Pancreas (tissue), 10 donors: Measurements from ENCODE around the gene ZDHHC19. TPM values are rescaled to one million over a fixed set of nuclear protein-coding genes. Genes with fewer than 3 reads are reported as not detected.
A peak's percentile ranks its signal among the peaks of the same experiment; 100 is the strongest.

Experiments
- ATAC-seq, 4 donors: fragments of 200-7000 bp; cut with Tn5 transposase; one replicate each; pipeline versions ENCODE4 v1.8.0 to v1.9.1; 2020; ENCODE audit warnings: mild to moderate bottlenecking in 4 of 4, moderate library complexity in 4 of 4
- DNase-seq, 6 donors: peaks; one replicate each; pipeline ENCODE4 v3.0.0-alpha.2; 2020
- FAIRE-seq: peaks from 2 replicates; lab custom pipeline; 2012; peaks lifted over from hg19 to GRCh38; lab: Jason Lieb, UNC
- H3K27ac ChIP-seq, 4 donors: fragments of 200-600 bp; sonication (generic); 1 replicate in 3 of 4; 2 replicates in 1 of 4; pipeline versions ENCODE4 v1.5.0 to v1.8.0; 2020
- H3K27me3 ChIP-seq, 4 donors: fragments of 200-600 bp; one replicate each; pipeline ENCODE4 v1.8.0; 2021
- H3K36me3 ChIP-seq, 3 donors: fragments of 200-600 bp; sonication (generic) in 1 of 3; one replicate each; pipeline versions ENCODE4 v1.5.0 to v1.8.0; 2020 to 2021
- H3K4me1 ChIP-seq, 3 donors: fragments of 200-600 bp; one replicate each; pipeline ENCODE4 v1.8.0; 2021
- H3K4me3 ChIP-seq, 4 donors: fragments of 200-600 bp; sonication (generic) in 2 of 4; one replicate each; pipeline versions ENCODE4 v1.5.0 to v1.8.0; 2020 to 2021
- H3K9me3 ChIP-seq, 4 donors: fragments of 200-600 bp; one replicate each; pipeline ENCODE4 v1.8.0; 2021
- CTCF ChIP-seq, 4 donors: fragments of 200-600 bp; sonication (generic) in 3 of 4; IDR thresholded peaks; one replicate each; pipeline versions ENCODE4 v1.5.0 to v1.8.0; 2021; ENCODE audit warnings: antibody characterized with exemption in 4 of 4
- WGBS, 2 donors: extraction: QIAGEN DNeasy Blood & Tissue Kit; methylation state at CpG; one replicate each; pipeline ENCODE4 v1.1.7; 2013; 5-methylcytosine and 5-hydroxymethylcytosine counted together
- intact Hi-C, 3 donors: fragments of 100-400 bp; cut with DNase I; formaldehyde crosslinking; loops; one replicate each; pipeline versions ENCODE4 v1.11.1 to v1.14.2; 2022
- polyA plus RNA-seq, 2 donors: library from polyadenylated mRNA; stranded (reverse); fragments of 200-250 nt; gene quantifications; one replicate each; pipeline ENCODE4 v1.2.3, GENCODE V29; 2013
- total RNA-seq, 6 donors: library from RNA; stranded (reverse); fragmentation: NEBNext Ultra II Directional in 4 of 6; extraction: Animal tissue kit (Norgen Biotek cat#: 25700) in 4 of 6; gene quantifications; one replicate each; pipeline versions ENCODE4 v1.2.1 to v1.2.4, GENCODE V29; 2021 to 2023
- donor health status: healthy with polysubstance abuse.
- donor health status: DM: no; HTN: no; CAD: no; lungs with moderate emphysema.
- donor health status: DM: no; HTN: no; CAD: no.
- donor health status: control.
- donor health status: control.
- donor health status: Bipolar disorder and iron deficiency.
- donor health status: DM: yes; HTN: yes; CAD: no.
- donor health status: DM: no; HTN: no; CAD: no.
- donor health status: DM: no; HTN: no; CAD: no.
- donor health status: DM: yes; HTN: yes; CAD: no.

Gene ZDHHC19
- total and polyA plus RNA-seq, 8 donors = 0.17 to 0.21 TPM; not detected in 6

- intact Hi-C loops = no loop called here
- Histone ChIP-seq H3K4me1 (no peaks in the 10 kb centered on the region), H3K36me3 (no peaks in the 10 kb centered on the region), H3K4me3 (no peak overlapping the region), H3K27ac (no peak overlapping the region), H3K27me3 (no peaks in the 10 kb centered on the region), H3K9me3 (no peaks in the 10 kb centered on the region)
- FAIRE-seq (no peak), DNase-seq (no peak), ATAC-seq (no peak)
- WGBS, 2 donors = 88 to 89% methylated on average over 8 of the region's 8 CpGs
- no peak for TF ChIP-seq CTCF (IDR thresholded peaks at IDR 0.05)
Measured at GRCh38 chr3:196232882-196233251, 21.7 kb upstream of the ZDHHC19 start.

GRCh38 chr3:196232154-196232881 is 21.1 kb upstream of the ZDHHC19 start:
- no peaks in the 10 kb centered on the region for H3K9me3 ChIP-seq
- H3K36me3 ChIP-seq = no peaks in the 10 kb centered on the region
- WGBS, 2 donors = 90 to 97% methylated on average over 12 of the region's 12 CpGs
- FAIRE-seq (no peak), DNase-seq (no peak), ATAC-seq (peak in 2 of 4 donors; percentile 27 to 39)
- no peak overlapping the region for H3K4me3 ChIP-seq
- no peak overlapping the region for H3K27ac ChIP-seq
- H3K27me3 ChIP-seq = no peaks in the 10 kb centered on the region
- TF ChIP-seq CTCF (IDR thresholded peaks at IDR 0.05) = no peak
- intact Hi-C loops = no loop called here
- H3K4me1 ChIP-seq = no peaks in the 10 kb centered on the region

DNA sequence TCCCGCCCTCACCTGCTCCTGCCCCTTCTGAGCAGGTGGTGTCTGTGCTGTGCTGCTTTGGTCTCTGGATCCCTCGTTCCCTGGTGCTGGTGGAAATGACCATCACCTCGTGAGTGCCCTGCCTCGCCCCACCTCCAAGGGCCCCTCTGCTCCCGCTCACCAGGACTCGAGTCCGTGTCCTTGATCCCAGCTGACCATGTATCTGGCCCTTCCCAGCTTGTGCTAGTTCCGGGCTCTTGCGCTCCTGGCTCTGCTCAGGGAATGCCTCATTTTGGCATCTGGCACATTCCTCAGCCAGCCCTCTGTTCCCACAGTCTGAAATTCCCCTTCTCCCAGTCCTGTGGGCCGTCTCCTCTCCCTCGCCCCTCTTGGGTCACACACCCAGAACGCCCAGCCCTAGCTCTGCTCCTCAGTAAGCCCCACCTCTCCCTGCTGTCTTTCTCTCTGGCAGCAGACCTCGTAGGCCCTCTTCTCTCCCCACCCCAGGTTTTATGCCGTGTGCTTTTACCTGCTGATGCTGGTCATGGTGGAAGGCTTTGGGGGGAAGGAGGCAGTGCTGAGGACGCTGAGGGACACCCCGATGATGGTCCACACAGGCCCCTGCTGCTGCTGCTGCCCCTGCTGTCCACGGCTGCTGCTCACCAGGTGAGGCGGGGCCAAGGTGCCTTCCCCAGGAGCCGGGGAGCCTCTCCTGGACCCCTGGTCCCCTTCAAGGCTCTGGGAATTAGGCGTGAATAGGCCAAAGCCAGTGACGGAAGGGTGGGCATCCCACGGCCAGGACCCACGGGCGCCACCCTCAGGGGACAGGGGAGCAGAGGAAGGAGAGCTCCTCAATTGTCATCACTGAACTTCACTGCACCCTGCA is 16.7 kb upstream of the ZDHHC19 start:
- H3K9me3 ChIP-seq = no peaks in the 10 kb centered on the region
- DNase-seq (peak in 1 of 6 donors; percentile 29), FAIRE-seq (no peak), ATAC-seq (peak; percentile 45 to 79 (median 62))
- H3K4me3 ChIP-seq = no peak overlapping the region
- TF ChIP-seq CTCF (IDR thresholded peaks at IDR 0.05) = no peak
- WGBS, 2 donors = 35% methylated on average over 24 of the region's 24 CpGs
- H3K36me3 ChIP-seq = no peaks in the 10 kb centered on the region
- intact Hi-C loops = no loop called here
- no peak overlapping the region for H3K27ac ChIP-seq
- no peaks in the 10 kb centered on the region for H3K27me3 ChIP-seq
- H3K4me1 ChIP-seq = peaks cover 0 to 3% (median 0%) of the 10 kb centered on the region in 3 donors

DNA sequence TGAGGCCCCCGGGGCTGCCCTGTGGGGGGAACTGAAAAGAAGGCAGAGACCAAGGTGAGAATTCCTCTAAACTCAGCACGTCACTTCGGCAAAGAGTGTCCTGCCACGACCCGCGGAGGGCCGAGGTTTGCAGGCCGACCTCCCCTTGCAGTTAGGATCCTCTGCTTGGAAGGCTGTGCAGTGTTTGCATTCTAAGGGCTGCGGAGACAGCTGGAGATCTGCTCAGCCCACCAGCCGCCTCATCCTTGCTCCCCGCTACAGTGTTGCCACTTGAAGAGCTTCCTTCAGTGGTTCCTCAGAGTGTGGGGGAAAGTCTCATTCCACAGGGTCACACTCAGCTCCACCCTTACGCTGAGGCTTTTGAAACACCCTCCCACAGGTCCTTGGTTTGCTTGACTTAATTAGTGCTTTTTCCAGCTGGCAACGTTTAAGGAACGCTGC is 15.9 kb upstream of the ZDHHC19 start:
- no peak for FAIRE-seq
- ATAC-seq = peak in 1 of 4 donors; percentile 15

More for the DNA sequence above, 15.9 kb upstream of the ZDHHC19 start:
- Histone ChIP-seq H3K36me3 (no peaks in the 10 kb centered on the region), H3K9me3 (no peaks in the 10 kb centered on the region), H3K4me3 (no peak overlapping the region), H3K4me1 (peaks cover 0 to 3% (median 0%) of the 10 kb centered on the region in 3 donors), H3K27me3 (no peaks in the 10 kb centered on the region), H3K27ac (no peak overlapping the region)
- WGBS, 2 donors = 76 to 78% methylated on average over 14 of the region's 14 CpGs
- DNase-seq = no peak
- intact Hi-C loops = no loop called here
- no peak for TF ChIP-seq CTCF (IDR thresholded peaks at IDR 0.05)
